ENCODE data around the gene WLS. TPM values are rescaled to one million over a fixed set of nuclear protein-coding genes. Genes with fewer than 3 reads are reported as not detected.

WLS gene
- total and polyA plus RNA-seq, 2 experiments from 2014 or later: 0.87 to 1.2 TPM

DNA sequence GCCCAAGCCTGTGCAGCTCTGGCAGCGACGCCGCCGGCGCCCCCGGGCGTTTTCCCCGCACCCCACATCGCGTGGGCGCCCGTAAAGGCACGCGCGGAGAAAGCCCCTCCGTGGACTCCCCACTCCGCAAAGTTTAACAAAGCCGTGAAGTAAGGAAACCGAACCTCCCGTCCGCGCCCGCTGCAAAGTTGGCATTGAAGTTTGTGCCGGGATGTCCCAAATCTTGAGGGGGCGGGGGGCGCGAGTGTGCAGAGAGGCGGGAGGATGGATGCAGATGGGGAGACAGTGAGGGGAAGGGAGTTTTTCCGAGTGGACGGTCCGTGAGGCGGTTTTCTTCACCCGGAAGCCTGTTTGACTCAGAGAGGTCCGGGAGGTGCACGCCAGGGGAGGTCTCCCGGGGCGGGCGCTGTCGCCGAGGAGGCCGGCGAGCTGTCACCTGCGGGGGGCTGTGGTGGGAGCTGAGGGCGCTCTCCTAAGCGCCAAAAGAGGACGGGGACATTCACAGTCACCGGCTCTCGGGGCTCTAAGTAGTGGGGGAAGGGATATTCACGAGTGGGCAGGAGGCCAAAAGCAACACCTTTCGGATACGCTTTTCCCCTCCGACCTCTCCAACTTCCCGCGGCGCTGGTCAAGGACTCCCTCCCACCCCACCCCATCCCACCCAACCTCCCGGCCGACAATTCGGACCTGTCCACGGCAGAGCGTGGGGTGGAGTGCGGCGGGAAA, 1.3 kb downstream of the WLS start:
- H3K9me3 Mint-ChIP-seq: peaks cover 3% of the 10 kb centered on the region; the same call in 1 of the 3 replicates
- no peaks in the 10 kb centered on the region for H3K36me3 Mint-ChIP-seq (ENCODE audit: low read depth)
- no peak overlapping the region for H3K27ac ChIP-seq (ENCODE audit: low read depth)
- H3K27ac Mint-ChIP-seq: no peak overlapping the region
- H3K9me2 ChIP-seq (ENCODE audit: insufficient read depth): no peaks in the 10 kb centered on the region
- H3K4me1 ChIP-seq (ENCODE audit: insufficient read depth): peaks cover 17% of the 10 kb centered on the region
- H3K4me1 Mint-ChIP-seq: peaks cover 28% of the 10 kb centered on the region
- H2AFZ ChIP-seq: no peak overlapping the region
- TF ChIP-seq JUNB (IDR thresholded peaks at IDR 0.05; ENCODE audit: unreplicated experiment) (no peak), EZH2 (IDR thresholded peaks at IDR 0.05; ENCODE audit: low read depth, unreplicated experiment) (peak; percentile 79), POLR2AphosphoS5 (IDR thresholded peaks at IDR 0.05; ENCODE audit: low read depth) (no peak), EZH2phosphoT487 (IDR thresholded peaks at IDR 0.05; ENCODE audit: unreplicated experiment) (peak; percentile 51), CREB1 (CRISPR knock-in tag; IDR thresholded peaks at IDR 0.05; ENCODE audit: low read depth) (no peak), NANOG (IDR thresholded peaks at IDR 0.05; ENCODE audit: borderline replicate concordance) (no peak)
- peak overlapping the region; percentile 93 for H3K4me2 ChIP-seq
- DNase-seq (ENCODE audit: low spot score): peak; percentile 8
- no peaks in the 10 kb centered on the region for H4K20me1 ChIP-seq (replicated peaks; ENCODE audit: insufficient read depth)
- no peaks in the 10 kb centered on the region for H3K36me3 ChIP-seq (ENCODE audit: insufficient read depth)
- no peaks in the 10 kb centered on the region; the same call in 1 of the 2 replicates for H3F3A ChIP-seq (replicated peaks; ENCODE audit: low read depth)
- peaks cover 100% of the 10 kb centered on the region for H3K27me3 ChIP-seq (ENCODE audit: insufficient read depth)
- H3K4me3 Mint-ChIP-seq: peak overlapping the region; percentile 89
- no peak; the same call in 2 of the 3 replicates for ATAC-seq
- peaks cover 75% of the 10 kb centered on the region for H3K27me3 Mint-ChIP-seq (ENCODE audit: insufficient read depth, low read depth, poor library complexity)
- H3K79me2 ChIP-seq (replicated peaks; ENCODE audit: insufficient read depth): no peaks in the 10 kb centered on the region
- peak overlapping the region; percentile 90 for H3K4me3 ChIP-seq

DNA sequence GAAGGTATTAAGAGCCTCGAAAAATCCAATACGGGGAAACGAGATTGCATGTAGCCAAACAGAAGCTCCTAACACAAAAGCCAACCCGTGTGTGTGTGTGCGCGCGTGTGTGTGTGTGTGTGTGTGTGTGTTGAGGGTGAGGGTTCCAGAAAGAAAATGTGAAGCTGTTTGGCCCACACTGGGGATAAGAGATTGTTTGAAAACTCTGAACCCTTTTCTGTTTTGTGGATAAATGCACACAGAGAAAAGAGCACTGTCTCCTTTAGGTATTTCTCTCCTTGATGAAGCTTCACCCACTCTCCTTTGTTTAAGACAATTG, 1.9 kb downstream of the WLS start:
- H4K20me1 ChIP-seq (replicated peaks; ENCODE audit: insufficient read depth): 0 out of 2 replicates have a peak, but pooled peaks cover 4% of the 10 kb centered on the region
- H3K27me3 Mint-ChIP-seq (ENCODE audit: insufficient read depth, low read depth, poor library complexity): peaks cover 74% of the 10 kb centered on the region
- ATAC-seq: no peak
- TF ChIP-seq STAT1 (IDR thresholded peaks at IDR 0.05; ENCODE audit: unreplicated experiment): no peak
- TF ChIP-seq, protein P1, sequence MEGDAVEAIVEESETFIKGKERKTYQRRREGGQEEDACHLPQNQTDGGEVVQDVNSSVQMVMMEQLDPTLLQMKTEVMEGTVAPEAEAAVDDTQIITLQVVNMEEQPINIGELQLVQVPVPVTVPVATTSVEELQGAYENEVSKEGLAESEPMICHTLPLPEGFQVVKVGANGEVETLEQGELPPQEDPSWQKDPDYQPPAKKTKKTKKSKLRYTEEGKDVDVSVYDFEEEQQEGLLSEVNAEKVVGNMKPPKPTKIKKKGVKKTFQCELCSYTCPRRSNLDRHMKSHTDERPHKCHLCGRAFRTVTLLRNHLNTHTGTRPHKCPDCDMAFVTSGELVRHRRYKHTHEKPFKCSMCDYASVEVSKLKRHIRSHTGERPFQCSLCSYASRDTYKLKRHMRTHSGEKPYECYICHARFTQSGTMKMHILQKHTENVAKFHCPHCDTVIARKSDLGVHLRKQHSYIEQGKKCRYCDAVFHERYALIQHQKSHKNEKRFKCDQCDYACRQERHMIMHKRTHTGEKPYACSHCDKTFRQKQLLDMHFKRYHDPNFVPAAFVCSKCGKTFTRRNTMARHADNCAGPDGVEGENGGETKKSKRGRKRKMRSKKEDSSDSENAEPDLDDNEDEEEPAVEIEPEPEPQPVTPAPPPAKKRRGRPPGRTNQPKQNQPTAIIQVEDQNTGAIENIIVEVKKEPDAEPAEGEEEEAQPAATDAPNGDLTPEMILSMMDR (conservative IDR thresholded peaks at IDR 0.05; ENCODE audit: low read depth in 2 of 2): no peak
- TF ChIP-seq EZH2phosphoT487 (IDR thresholded peaks at IDR 0.05; ENCODE audit: unreplicated experiment): no peak
- TF ChIP-seq, protein P2, sequence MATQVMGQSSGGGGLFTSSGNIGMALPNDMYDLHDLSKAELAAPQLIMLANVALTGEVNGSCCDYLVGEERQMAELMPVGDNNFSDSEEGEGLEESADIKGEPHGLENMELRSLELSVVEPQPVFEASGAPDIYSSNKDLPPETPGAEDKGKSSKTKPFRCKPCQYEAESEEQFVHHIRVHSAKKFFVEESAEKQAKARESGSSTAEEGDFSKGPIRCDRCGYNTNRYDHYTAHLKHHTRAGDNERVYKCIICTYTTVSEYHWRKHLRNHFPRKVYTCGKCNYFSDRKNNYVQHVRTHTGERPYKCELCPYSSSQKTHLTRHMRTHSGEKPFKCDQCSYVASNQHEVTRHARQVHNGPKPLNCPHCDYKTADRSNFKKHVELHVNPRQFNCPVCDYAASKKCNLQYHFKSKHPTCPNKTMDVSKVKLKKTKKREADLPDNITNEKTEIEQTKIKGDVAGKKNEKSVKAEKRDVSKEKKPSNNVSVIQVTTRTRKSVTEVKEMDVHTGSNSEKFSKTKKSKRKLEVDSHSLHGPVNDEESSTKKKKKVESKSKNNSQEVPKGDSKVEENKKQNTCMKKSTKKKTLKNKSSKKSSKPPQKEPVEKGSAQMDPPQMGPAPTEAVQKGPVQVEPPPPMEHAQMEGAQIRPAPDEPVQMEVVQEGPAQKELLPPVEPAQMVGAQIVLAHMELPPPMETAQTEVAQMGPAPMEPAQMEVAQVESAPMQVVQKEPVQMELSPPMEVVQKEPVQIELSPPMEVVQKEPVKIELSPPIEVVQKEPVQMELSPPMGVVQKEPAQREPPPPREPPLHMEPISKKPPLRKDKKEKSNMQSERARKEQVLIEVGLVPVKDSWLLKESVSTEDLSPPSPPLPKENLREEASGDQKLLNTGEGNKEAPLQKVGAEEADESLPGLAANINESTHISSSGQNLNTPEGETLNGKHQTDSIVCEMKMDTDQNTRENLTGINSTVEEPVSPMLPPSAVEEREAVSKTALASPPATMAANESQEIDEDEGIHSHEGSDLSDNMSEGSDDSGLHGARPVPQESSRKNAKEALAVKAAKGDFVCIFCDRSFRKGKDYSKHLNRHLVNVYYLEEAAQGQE (IDR thresholded peaks at IDR 0.05; ENCODE audit: unreplicated experiment): no peak
- TF ChIP-seq NANOG (IDR thresholded peaks at IDR 0.05; ENCODE audit: borderline replicate concordance): no peak
- TF ChIP-seq, protein P3, sequence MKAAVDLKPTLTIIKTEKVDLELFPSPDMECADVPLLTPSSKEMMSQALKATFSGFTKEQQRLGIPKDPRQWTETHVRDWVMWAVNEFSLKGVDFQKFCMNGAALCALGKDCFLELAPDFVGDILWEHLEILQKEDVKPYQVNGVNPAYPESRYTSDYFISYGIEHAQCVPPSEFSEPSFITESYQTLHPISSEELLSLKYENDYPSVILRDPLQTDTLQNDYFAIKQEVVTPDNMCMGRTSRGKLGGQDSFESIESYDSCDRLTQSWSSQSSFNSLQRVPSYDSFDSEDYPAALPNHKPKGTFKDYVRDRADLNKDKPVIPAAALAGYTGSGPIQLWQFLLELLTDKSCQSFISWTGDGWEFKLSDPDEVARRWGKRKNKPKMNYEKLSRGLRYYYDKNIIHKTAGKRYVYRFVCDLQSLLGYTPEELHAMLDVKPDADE (IDR thresholded peaks at IDR 0.05): no peak
- TF ChIP-seq JUNB (IDR thresholded peaks at IDR 0.05; ENCODE audit: unreplicated experiment): no peak

More for the DNA sequence above, 1.9 kb downstream of the WLS start:
- H3K36me3 Mint-ChIP-seq (ENCODE audit: low read depth): no peaks in the 10 kb centered on the region
- H3K4me3 ChIP-seq: peak overlapping the region; percentile 90
- peak; percentile 38 for DNase-seq (ENCODE audit: low spot score)
- no peaks in the 10 kb centered on the region for H3K79me2 ChIP-seq (replicated peaks; ENCODE audit: insufficient read depth)
- no peaks in the 10 kb centered on the region for H3K36me3 ChIP-seq (ENCODE audit: insufficient read depth)
- H3K4me1 Mint-ChIP-seq: peaks cover 33% of the 10 kb centered on the region
- peaks cover 21% of the 10 kb centered on the region for H3K4me1 ChIP-seq (ENCODE audit: insufficient read depth)
- peaks cover 3% of the 10 kb centered on the region; the same call in 1 of the 3 replicates for H3K9me3 Mint-ChIP-seq
- no peak overlapping the region for H3K27ac Mint-ChIP-seq
- H3K27ac ChIP-seq (ENCODE audit: low read depth): no peak overlapping the region
- H3K9me2 ChIP-seq (ENCODE audit: insufficient read depth): no peaks in the 10 kb centered on the region
- H3K27me3 ChIP-seq (ENCODE audit: insufficient read depth): peaks cover 100% of the 10 kb centered on the region
- H3F3A ChIP-seq (replicated peaks; ENCODE audit: low read depth): no peaks in the 10 kb centered on the region; the same call in 1 of the 2 replicates
- H2AFZ ChIP-seq: no peak overlapping the region
- peak overlapping the region; percentile 89 for H3K4me3 Mint-ChIP-seq
- peak overlapping the region; percentile 93 for H3K4me2 ChIP-seq
